Measurements from ENCODE around the gene MAGEB2. TPM values are rescaled to one million over a fixed set of nuclear protein-coding genes. Genes with fewer than 3 reads are reported as not detected.
"Not testable (repeated sequence)": the region's sequence is repeated elsewhere in the genome, so short reads cannot be mapped to it uniquely, and the experiment has no call there.

MAGEB2 gene
- not detected in 2 replicates for total RNA-seq

DNA sequence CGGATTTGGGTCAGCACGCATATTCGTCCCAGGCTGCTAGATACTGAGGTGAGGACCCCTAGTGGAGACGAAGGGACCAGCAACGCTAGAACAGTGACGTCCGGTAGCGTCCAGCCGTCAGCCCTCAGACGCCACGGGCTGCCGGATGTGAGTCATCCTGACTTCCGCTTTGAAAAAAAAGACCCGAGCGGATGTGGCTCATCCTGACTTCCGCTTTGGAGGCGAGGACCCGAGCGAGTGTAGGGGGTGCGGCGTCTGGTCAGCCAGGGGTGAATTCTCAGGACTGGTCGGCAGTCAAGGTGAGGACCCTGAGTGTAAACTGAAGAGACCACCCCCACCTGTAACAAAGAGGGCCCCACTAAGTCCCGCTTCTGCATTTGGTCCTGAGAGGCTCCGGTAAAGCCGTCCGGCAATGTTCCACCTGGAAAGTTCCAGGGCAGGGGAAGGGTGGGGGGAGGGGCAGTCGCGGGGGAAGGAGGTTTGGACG lies at the start of gene MAGEB2:
TSS of gene MAGEB2 (plus strand) at position 207 of the 487 bp plus-strand sequence. CDS start 3,018 bp downstream, outside the sequence.
- no peak for TF ChIP-seq CTCF (IDR thresholded peaks at IDR 0.05; ENCODE audit: insufficient read depth, low read length, poor library complexity, severe bottlenecking)

GRCh38 chrX:30170900-30171299 lies 44.5 kb upstream of the MAGEB2 start:
- Histone ChIP-seq H3K4me3 (ENCODE audit: low read depth, low read length) (no peak overlapping the region), H3K36me3 (ENCODE audit: control insufficient read depth, insufficient read depth, low read length) (no peaks in the 10 kb centered on the region), H3K27me3 (ENCODE audit: control insufficient read depth, insufficient read depth, low read length) (no peaks in the 10 kb centered on the region)
- no peak for DNase-seq (ENCODE audit: low read depth)
- no peak for TF ChIP-seq CTCF (IDR thresholded peaks at IDR 0.05; ENCODE audit: insufficient read depth, low read length, poor library complexity, severe bottlenecking)

More for the DNA sequence above, at the start of gene MAGEB2:
- H3K27me3 ChIP-seq (ENCODE audit: control insufficient read depth, insufficient read depth, low read length) = no peaks in the 10 kb centered on the region
- no peak for DNase-seq (ENCODE audit: low read depth)
- no peak within 1 kb of the TSS for H3K4me3 ChIP-seq (ENCODE audit: low read depth, low read length)
- H3K36me3 ChIP-seq (ENCODE audit: control insufficient read depth, insufficient read depth, low read length) = no peaks in the 10 kb centered on the region

DNA sequence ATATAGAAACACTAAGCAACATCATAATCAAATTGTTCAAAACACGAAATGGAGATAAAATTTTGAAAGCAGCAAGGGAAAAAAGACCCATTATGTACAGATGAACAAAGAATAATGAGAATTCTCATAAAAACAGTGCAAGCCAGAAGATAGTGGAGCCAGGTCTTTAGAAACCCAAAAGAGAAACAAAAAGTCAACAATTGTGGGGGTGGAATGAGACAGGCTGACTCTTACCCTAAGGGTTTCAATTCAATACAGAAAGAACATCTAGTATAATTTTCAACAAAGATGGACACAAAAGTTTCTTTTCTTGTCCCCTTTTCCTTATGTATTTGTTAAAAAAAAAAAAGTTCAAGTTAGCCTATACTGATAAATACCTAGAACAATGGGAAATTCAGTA lies 34.0 kb upstream of the MAGEB2 start:
- no peaks in the 10 kb centered on the region for H3K27me3 ChIP-seq (ENCODE audit: control insufficient read depth, insufficient read depth, low read length)
- no peak for DNase-seq (ENCODE audit: low read depth)

DNA sequence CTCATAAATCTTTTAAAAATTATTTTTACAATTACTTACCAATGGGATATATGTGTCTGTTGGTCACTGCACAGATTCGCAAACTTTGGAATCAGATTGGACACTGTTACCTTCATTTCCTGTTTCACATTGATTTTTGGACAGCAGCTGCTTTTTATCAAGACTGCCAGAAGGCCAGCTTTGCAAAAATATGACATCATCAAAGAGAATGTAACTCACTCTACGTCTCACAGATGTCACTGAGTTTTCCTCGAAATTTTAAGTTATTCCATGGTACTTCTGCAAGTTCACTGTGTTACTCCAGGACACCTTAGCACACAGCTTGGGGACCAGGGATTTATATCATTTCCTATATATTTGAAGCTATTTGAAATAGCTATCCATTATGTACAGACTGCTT lies 31.8 kb upstream of the MAGEB2 start:
- no peak for DNase-seq (ENCODE audit: low read depth)
- Histone ChIP-seq H3K27me3 (ENCODE audit: control insufficient read depth, insufficient read depth, low read length) (no peaks in the 10 kb centered on the region), H3K4me3 (ENCODE audit: low read depth, low read length) (no peak overlapping the region), H3K36me3 (ENCODE audit: control insufficient read depth, insufficient read depth, low read length) (no peaks in the 10 kb centered on the region)
- TF ChIP-seq CTCF (IDR thresholded peaks at IDR 0.05; ENCODE audit: insufficient read depth, low read length, poor library complexity, severe bottlenecking) = no peak

More for the DNA sequence above, 34.0 kb upstream of the MAGEB2 start:
- no peak overlapping the region for H3K4me3 ChIP-seq (ENCODE audit: low read depth, low read length)
- TF ChIP-seq CTCF (IDR thresholded peaks at IDR 0.05; ENCODE audit: insufficient read depth, low read length, poor library complexity, severe bottlenecking) = no peak
- H3K36me3 ChIP-seq (ENCODE audit: control insufficient read depth, insufficient read depth, low read length) = no peaks in the 10 kb centered on the region

GRCh38 chrX:30190426-30190825 lies 24.9 kb upstream of the MAGEB2 start:
- DNase-seq (ENCODE audit: low read depth) = no peak
- Histone ChIP-seq H3K36me3 (ENCODE audit: control insufficient read depth, insufficient read depth, low read length) (no peaks in the 10 kb centered on the region), H3K27me3 (ENCODE audit: control insufficient read depth, insufficient read depth, low read length) (no peaks in the 10 kb centered on the region), H3K4me3 (ENCODE audit: low read depth, low read length) (no peak overlapping the region)
- TF ChIP-seq CTCF (IDR thresholded peaks at IDR 0.05; ENCODE audit: insufficient read depth, low read length, poor library complexity, severe bottlenecking) = no peak

DNA sequence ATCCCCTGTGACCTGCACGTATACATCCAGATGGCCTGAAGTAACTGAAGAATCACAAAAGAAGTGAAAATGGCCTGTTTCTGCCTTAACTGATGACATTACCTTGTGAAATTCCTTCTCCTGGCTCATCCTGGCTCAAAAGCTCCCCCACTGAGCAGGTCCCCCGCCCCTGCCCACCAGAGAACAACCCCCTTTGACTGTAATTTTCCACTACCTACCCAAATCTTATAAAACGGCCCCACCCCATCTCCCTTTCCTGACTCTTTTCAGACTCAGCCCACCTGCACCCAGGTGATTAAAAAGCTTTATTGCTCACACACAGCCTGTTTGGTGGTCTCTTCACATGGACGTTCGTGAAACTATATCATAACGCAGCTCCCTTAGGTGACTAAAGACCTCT lies 21.5 kb upstream of the MAGEB2 start:
- DNase-seq (ENCODE audit: low read depth); H3K36me3 ChIP-seq (ENCODE audit: control insufficient read depth, insufficient read depth, low read length); H3K27me3 ChIP-seq (ENCODE audit: control insufficient read depth, insufficient read depth, low read length); H3K4me3 ChIP-seq (ENCODE audit: low read depth, low read length): not testable (repeated sequence)

Measured in kidney epithelial cell (primary cell).